ENCODE data around the gene GPHA2. TPM values are rescaled to one million over a fixed set of nuclear protein-coding genes. Genes with fewer than 3 reads are reported as not detected.
A peak's percentile ranks its signal among the peaks of the same experiment; 100 is the strongest.

The GPHA2 gene
- total and polyA plus RNA-seq, 4 donors = 0.43 TPM; not detected in 3

GRCh38 chr11:64933935-64934681, 1.6 kb downstream of the GPHA2 start:
- no peak overlapping the region for H3K27ac ChIP-seq (ENCODE audit: low read depth in 1 of 2, low read length in 2 of 2)
- intact Hi-C loops (cut with DNase I) = no loop called here
- H3K9me3 ChIP-seq (ENCODE audit: control insufficient read depth, low read length) = no peaks in the 10 kb centered on the region
- ATAC-seq (ENCODE audit: low FRiP score) (no peak), DNase-seq (no peak)
- no peaks in the 10 kb centered on the region for H3K27me3 ChIP-seq (ENCODE audit: control insufficient read depth in 1 of 2, insufficient read depth in 2 of 2, low read length in 1 of 2)
- 82 to 86% methylated on average over 10 of the region's 10 CpGs for WGBS, 2 donors
- H3K4me1 ChIP-seq (ENCODE audit: control insufficient read depth in 1 of 2, insufficient read depth in 2 of 2, low read length in 2 of 2) = no peaks in the 10 kb centered on the region
- peaks cover 0 to 12% of the 10 kb centered on the region in 2 donors for H3K36me3 ChIP-seq (ENCODE audit: control insufficient read depth in 1 of 2, insufficient read depth in 2 of 2, low read length in 1 of 2)
- H3K4me3 ChIP-seq (ENCODE audit: low read length in 2 of 2) = no peak overlapping the region

- intact Hi-C loops (cut with DNase I) = no loop called here
- Histone ChIP-seq H3K9me3 (ENCODE audit: control insufficient read depth, low read length) (no peaks in the 10 kb centered on the region), H3K36me3 (ENCODE audit: control insufficient read depth in 1 of 2, insufficient read depth in 2 of 2, low read length in 1 of 2) (peaks cover 0 to 12% of the 10 kb centered on the region in 2 donors), H3K27me3 (ENCODE audit: control insufficient read depth in 1 of 2, insufficient read depth in 2 of 2, low read length in 1 of 2) (no peaks in the 10 kb centered on the region), H3K27ac (ENCODE audit: low read depth in 1 of 2, low read length in 2 of 2) (no peak overlapping the region), H3K4me3 (ENCODE audit: low read length in 2 of 2) (no peak overlapping the region), H3K4me1 (ENCODE audit: control insufficient read depth in 1 of 2, insufficient read depth in 2 of 2, low read length in 2 of 2) (no peaks in the 10 kb centered on the region)
- 79 to 87% methylated on average over 11 to 12 of the region's 12 CpGs for WGBS, 2 donors
- ATAC-seq (ENCODE audit: low FRiP score) = no peak
- no peak for DNase-seq
Measured at GRCh38 chr11:64933213-64933934, 2.3 kb downstream of the GPHA2 start.

DNA sequence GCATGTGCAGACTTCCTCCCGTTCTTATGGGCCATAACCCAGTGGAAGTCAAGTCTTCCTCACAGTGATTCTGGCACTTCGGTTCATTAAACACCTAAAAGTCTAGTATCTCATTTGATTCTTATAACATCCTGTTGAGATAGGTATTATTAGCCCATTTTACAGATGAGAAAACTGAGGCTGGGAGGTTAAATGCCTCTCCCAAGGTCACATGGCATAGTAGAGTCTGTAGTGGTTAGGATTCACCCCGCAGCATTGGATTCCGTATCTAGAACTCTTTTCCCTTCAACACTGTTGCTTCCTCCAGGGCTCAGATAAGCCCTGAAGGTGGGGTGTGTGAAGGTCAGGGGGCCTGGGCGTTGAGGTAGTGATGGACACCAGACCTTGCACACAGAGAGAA, 3.4 kb downstream of the GPHA2 start:
- Histone ChIP-seq H3K27ac (ENCODE audit: low read depth in 1 of 2, low read length in 2 of 2) (no peak overlapping the region), H3K27me3 (ENCODE audit: control insufficient read depth in 1 of 2, insufficient read depth in 2 of 2, low read length in 1 of 2) (no peaks in the 10 kb centered on the region), H3K4me1 (ENCODE audit: control insufficient read depth in 1 of 2, insufficient read depth in 2 of 2, low read length in 2 of 2) (no peaks in the 10 kb centered on the region), H3K4me3 (ENCODE audit: low read length in 2 of 2) (no peak overlapping the region), H3K9me3 (ENCODE audit: control insufficient read depth, low read length) (no peaks in the 10 kb centered on the region), H3K36me3 (ENCODE audit: control insufficient read depth in 1 of 2, insufficient read depth in 2 of 2, low read length in 1 of 2) (peaks cover 0 to 12% of the 10 kb centered on the region in 2 donors)
- ATAC-seq (ENCODE audit: low FRiP score) (no peak), DNase-seq (no peak)
- intact Hi-C loops (cut with DNase I) = no loop called here
- WGBS, 2 donors = 88 to 96% methylated on average over 5 of the region's 5 CpGs

GRCh38 chr11:64931290-64931689, 4.4 kb downstream of the GPHA2 start:
- Histone ChIP-seq H3K4me1 (ENCODE audit: control insufficient read depth in 1 of 2, insufficient read depth in 2 of 2, low read length in 2 of 2) (no peaks in the 10 kb centered on the region), H3K27ac (ENCODE audit: low read depth in 1 of 2, low read length in 2 of 2) (no peak overlapping the region), H3K27me3 (ENCODE audit: control insufficient read depth in 1 of 2, insufficient read depth in 2 of 2, low read length in 1 of 2) (no peaks in the 10 kb centered on the region), H3K36me3 (ENCODE audit: control insufficient read depth in 1 of 2, insufficient read depth in 2 of 2, low read length in 1 of 2) (peaks cover 0 to 12% of the 10 kb centered on the region in 2 donors), H3K9me3 (ENCODE audit: control insufficient read depth, low read length) (no peaks in the 10 kb centered on the region), H3K4me3 (ENCODE audit: low read length in 2 of 2) (no peak overlapping the region)
- intact Hi-C loops (cut with DNase I) = no loop called here
- ATAC-seq (ENCODE audit: low FRiP score) = no peak
- WGBS, 2 donors = 94 to 96% methylated on average over 7 of the region's 7 CpGs
- peak in 1 of 2 donors; percentile 62 for DNase-seq

DNA sequence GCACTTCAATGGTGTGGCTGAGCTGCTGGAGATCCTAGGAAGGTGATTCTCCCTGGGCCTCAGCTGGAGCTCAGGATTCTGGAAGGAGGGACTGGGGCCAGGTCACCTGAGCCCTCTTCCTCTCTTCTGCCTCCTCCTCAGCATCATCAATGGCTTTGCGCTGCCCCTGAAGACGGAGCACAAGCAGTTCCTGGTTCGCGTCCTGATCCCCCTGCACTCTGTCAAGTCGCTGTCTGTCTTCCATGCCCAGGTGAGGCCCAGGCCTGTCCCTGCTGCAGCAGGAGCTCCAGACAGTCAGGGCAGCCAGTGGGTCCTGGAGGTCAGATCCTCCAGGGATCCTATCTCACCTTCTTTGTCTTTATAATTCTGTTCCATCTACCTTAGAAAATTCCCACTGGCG, 5.4 kb downstream of the GPHA2 start:
- DNase-seq (no peak), ATAC-seq (ENCODE audit: low FRiP score) (no peak)
- no peaks in the 10 kb centered on the region for H3K9me3 ChIP-seq (ENCODE audit: control insufficient read depth, low read length)
- H3K4me1 ChIP-seq (ENCODE audit: control insufficient read depth in 1 of 2, insufficient read depth in 2 of 2, low read length in 2 of 2) = no peaks in the 10 kb centered on the region
- peaks cover 0 to 12% of the 10 kb centered on the region in 2 donors for H3K36me3 ChIP-seq (ENCODE audit: control insufficient read depth in 1 of 2, insufficient read depth in 2 of 2, low read length in 1 of 2)
- H3K4me3 ChIP-seq (ENCODE audit: low read length in 2 of 2) = no peak overlapping the region
- H3K27ac ChIP-seq (ENCODE audit: low read depth in 1 of 2, low read length in 2 of 2) = no peak overlapping the region
- 94 to 95% methylated on average over 6 of the region's 6 CpGs for WGBS, 2 donors
- intact Hi-C loops (cut with DNase I) = no loop called here
- H3K27me3 ChIP-seq (ENCODE audit: control insufficient read depth in 1 of 2, insufficient read depth in 2 of 2, low read length in 1 of 2) = no peaks in the 10 kb centered on the region

DNA sequence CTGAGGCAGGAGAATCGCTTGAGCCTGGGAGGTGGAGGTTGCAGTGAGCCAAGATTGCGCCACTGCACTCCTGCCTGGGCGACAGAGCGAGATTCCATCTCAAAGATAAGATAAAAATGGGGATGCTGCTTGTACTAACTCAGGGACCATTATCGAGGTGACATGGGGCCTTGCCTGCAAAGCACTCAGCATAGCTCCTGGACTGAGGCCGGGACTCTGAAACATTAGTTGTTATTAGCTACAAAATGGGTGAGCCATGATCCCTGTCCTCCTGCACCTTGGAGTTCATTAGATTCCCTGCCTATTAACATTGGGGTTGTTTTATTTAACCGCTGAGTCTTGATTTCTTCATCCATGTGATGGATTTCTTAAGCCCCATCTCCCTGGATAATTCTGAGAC, 6.1 kb downstream of the GPHA2 start:
- Histone ChIP-seq H3K27me3 (ENCODE audit: control insufficient read depth in 1 of 2, insufficient read depth in 2 of 2, low read length in 1 of 2) (no peaks in the 10 kb centered on the region), H3K27ac (ENCODE audit: low read depth in 1 of 2, low read length in 2 of 2) (no peak overlapping the region), H3K4me1 (ENCODE audit: control insufficient read depth in 1 of 2, insufficient read depth in 2 of 2, low read length in 2 of 2) (no peaks in the 10 kb centered on the region), H3K4me3 (ENCODE audit: low read length in 2 of 2) (no peak overlapping the region), H3K36me3 (ENCODE audit: control insufficient read depth in 1 of 2, insufficient read depth in 2 of 2, low read length in 1 of 2) (peaks cover 0 to 12% of the 10 kb centered on the region in 2 donors), H3K9me3 (ENCODE audit: control insufficient read depth, low read length) (no peaks in the 10 kb centered on the region)
- intact Hi-C loops (cut with DNase I) = loop anchor here in 1 of 2 donors (5.0 kb wide), 1 partner anchor 68 kb away; the partner anchor contains the start of gene BATF2
- ATAC-seq (ENCODE audit: low FRiP score) (no peak), DNase-seq (no peak)
- WGBS, 2 donors = 93% methylated on average over 7 of the region's 7 CpGs

DNA sequence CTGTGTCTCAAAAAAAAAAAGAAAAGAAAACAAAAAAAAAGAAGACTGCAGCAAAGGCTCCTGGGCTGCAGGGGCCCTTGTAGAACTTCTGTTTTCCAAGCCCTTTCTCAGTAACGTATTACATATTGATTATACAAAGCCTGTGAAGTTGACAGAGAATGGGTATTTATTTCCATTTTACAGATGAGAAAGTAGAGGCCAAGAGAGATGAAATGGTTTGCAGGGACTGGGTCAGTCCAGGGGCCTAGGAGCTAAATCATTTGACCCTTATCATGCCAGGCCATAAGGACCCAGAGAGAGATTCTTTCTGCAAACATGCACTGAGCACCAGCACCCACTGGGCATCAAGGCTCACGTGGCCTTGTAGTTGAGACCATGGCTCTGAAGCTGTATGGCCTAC, 6.7 kb downstream of the GPHA2 start:
- ATAC-seq (ENCODE audit: low FRiP score) (no peak), DNase-seq (no peak)
- Histone ChIP-seq H3K4me1 (ENCODE audit: control insufficient read depth in 1 of 2, insufficient read depth in 2 of 2, low read length in 2 of 2) (no peaks in the 10 kb centered on the region), H3K9me3 (ENCODE audit: control insufficient read depth, low read length) (no peaks in the 10 kb centered on the region), H3K27me3 (ENCODE audit: control insufficient read depth in 1 of 2, insufficient read depth in 2 of 2, low read length in 1 of 2) (no peaks in the 10 kb centered on the region), H3K4me3 (ENCODE audit: low read length in 2 of 2) (no peak overlapping the region), H3K36me3 (ENCODE audit: control insufficient read depth in 1 of 2, insufficient read depth in 2 of 2, low read length in 1 of 2) (peaks cover 0 to 12% of the 10 kb centered on the region in 2 donors), H3K27ac (ENCODE audit: low read depth in 1 of 2, low read length in 2 of 2) (no peak overlapping the region)
- 86 to 97% methylated on average over 2 of the region's 2 CpGs for WGBS, 2 donors
- intact Hi-C loops (cut with DNase I) = loop anchor here in 1 of 2 donors (5.0 kb wide), 1 partner anchor 68 kb away; the partner anchor contains the start of gene BATF2

GRCh38 chr11:64926689-64927088, 9.0 kb downstream of the GPHA2 start:
- no peak for ATAC-seq (ENCODE audit: low FRiP score)
- WGBS, 2 donors = 85 to 87% methylated on average over 22 of the region's 22 CpGs
- H3K27ac ChIP-seq (ENCODE audit: low read depth in 1 of 2, low read length in 2 of 2) = no peak overlapping the region
- intact Hi-C loops (cut with DNase I) = loop anchor here in 1 of 2 donors (5.0 kb wide), 1 partner anchor 71 kb away; the partner anchor contains the start of gene BATF2
- no peaks in the 10 kb centered on the region for H3K27me3 ChIP-seq (ENCODE audit: control insufficient read depth in 1 of 2, insufficient read depth in 2 of 2, low read length in 1 of 2)
- H3K9me3 ChIP-seq (ENCODE audit: control insufficient read depth, low read length) = no peaks in the 10 kb centered on the region
- H3K4me3 ChIP-seq (ENCODE audit: low read length in 2 of 2) = no peak overlapping the region
- peaks cover 0 to 3% of the 10 kb centered on the region in 2 donors for H3K36me3 ChIP-seq (ENCODE audit: control insufficient read depth in 1 of 2, insufficient read depth in 2 of 2, low read length in 1 of 2)
- H3K4me1 ChIP-seq (ENCODE audit: control insufficient read depth in 1 of 2, insufficient read depth in 2 of 2, low read length in 2 of 2) = no peaks in the 10 kb centered on the region
- DNase-seq = peak in 1 of 2 donors; percentile 40

All from aorta (tissue), 5 donors.